CD4-positive, alpha-beta T cell treated with Interleukin-1 beta for 1 hour (primary cell): ENCODE measurements around the gene ITGA4.
"Not testable (repeated sequence)": the region's sequence is repeated elsewhere in the genome, so short reads cannot be mapped to it uniquely, and the experiment has no call there.

Experiments
- DNase-seq, 2 donors: peaks; one replicate each; pipeline ENCODE4 v3.0.0-alpha.2; 2020 to 2022

ITGA4 gene

GRCh38 chr2:181457121-181457740 is at the start of gene ITGA4:
TSS of gene ITGA4 (plus strand) at chr2:181457386. CDS start at chr2:181457655, 269 bp downstream.
- DNase-seq = peak; percentile 87 to 90

- DNase-seq = no peak
These were observed 48.3 kb upstream of the ITGA4 start for GRCh38 chr2:181408861-181409260.

GRCh38 chr2:181411105-181411849 is 45.9 kb upstream of the ITGA4 start:
- peak in 1 of 2 donors; percentile 80 for DNase-seq

GRCh38 chr2:181419129-181419855 is 37.9 kb upstream of the ITGA4 start:
- no peak for DNase-seq

GRCh38 chr2:181420259-181421130 is 36.7 kb upstream of the ITGA4 start:
- DNase-seq = no peak

- no peak for DNase-seq
These were observed 36.1 kb upstream of the ITGA4 start for GRCh38 chr2:181421131-181421458.

- DNase-seq = no peak
These were observed 35.7 kb upstream of the ITGA4 start for GRCh38 chr2:181421464-181421863.

GRCh38 chr2:181426672-181427071 is 30.5 kb upstream of the ITGA4 start:
- no peak for DNase-seq

- DNase-seq = peak; percentile 26 to 61
These were observed 26.6 kb upstream of the ITGA4 start for GRCh38 chr2:181430406-181431118.

GRCh38 chr2:181431674-181432073 is 25.5 kb upstream of the ITGA4 start:
- no peak for DNase-seq

GRCh38 chr2:181438261-181438660 is 18.9 kb upstream of the ITGA4 start:
- peak; percentile 38 to 43 for DNase-seq

GRCh38 chr2:181440344-181440743 is 16.8 kb upstream of the ITGA4 start:
- DNase-seq = no peak

GRCh38 chr2:181440919-181441318 is 16.3 kb upstream of the ITGA4 start:
- no peak for DNase-seq

GRCh38 chr2:181441670-181442069 is 15.5 kb upstream of the ITGA4 start:
- no peak for DNase-seq

- DNase-seq = no peak
These were observed 12.5 kb upstream of the ITGA4 start for GRCh38 chr2:181444654-181445053.

GRCh38 chr2:181446985-181447384 is 10.2 kb upstream of the ITGA4 start:
- no peak for DNase-seq

- DNase-seq = not testable (repeated sequence)
These were observed 7.9 kb upstream of the ITGA4 start for GRCh38 chr2:181449278-181449677.

- DNase-seq = no peak
These were observed 2.3 kb upstream of the ITGA4 start for GRCh38 chr2:181454686-181455450.

GRCh38 chr2:181456660-181457120 is 496 bp upstream of the ITGA4 start:
- peak; percentile 85 to 90 for DNase-seq

- peak; percentile 53 to 69 for DNase-seq
These were observed 697 bp downstream of the ITGA4 start for GRCh38 chr2:181457741-181458425.

- no peak for DNase-seq
These were observed 1.7 kb downstream of the ITGA4 start for GRCh38 chr2:181458871-181459270.
